Fibroblast of lung (primary cell): Measurements from ENCODE around the gene TCL1B. TPM values are rescaled to one million over a fixed set of nuclear protein-coding genes. Genes with fewer than 3 reads are reported as not detected.

Source experiments
- DNase-seq, 2 donors: peaks; one replicate each; pipeline versions ENCODE4 v3.0.0 to v3.0.0-alpha.2; 2010; ENCODE audit warnings: low read depth in 2 of 2
- H2AFZ ChIP-seq: 2 replicates; pipeline ENCODE4 v1.5.1; 2012; ENCODE audit warnings: low read length, control low read depth, inconsistent platforms
- H3K27ac ChIP-seq: 2 replicates; pipeline ENCODE4 v1.5.1; 2011; ENCODE audit warnings: low read length, control low read depth; ENCODE audit not compliant: insufficient read depth
- H3K27me3 ChIP-seq: 2 replicates; pipeline ENCODE4 v1.5.1; 2011; ENCODE audit warnings: mild to moderate bottlenecking, low read length; ENCODE audit not compliant: control insufficient read depth, insufficient read depth
- H3K36me3 ChIP-seq: 2 replicates; pipeline ENCODE4 v1.5.1; 2011; ENCODE audit warnings: low read length; ENCODE audit not compliant: control insufficient read depth, insufficient read depth
- H3K4me1 ChIP-seq: 2 replicates; pipeline ENCODE4 v1.5.1; 2011; ENCODE audit warnings: low read length; ENCODE audit not compliant: control insufficient read depth, insufficient read depth; ENCODE audit errors: extremely low read depth
- H3K4me2 ChIP-seq: 2 replicates; pipeline ENCODE4 v1.5.1; 2011; ENCODE audit warnings: low read length, control low read depth; ENCODE audit not compliant: insufficient read depth; ENCODE audit errors: extremely low read depth
- H3K4me3 ChIP-seq, 4 experiments: fragments of 200-600 bp in 1 of 4; sonication (generic) in 1 of 4; replicated peaks in 1 of 4; 2 replicates each; pipeline ENCODE4 v1.5.1; 2011 to 2016; ENCODE audit warnings: low read length in 4 of 4, low read depth in 3 of 4, mild to moderate bottlenecking in 3 of 4, control low read depth in 2 of 4, inconsistent platforms in 1 of 4, mixed read lengths in 1 of 4; ENCODE audit not compliant: insufficient read depth in 1 of 4; ENCODE audit errors: control extremely low read depth in 1 of 4
- H3K79me2 ChIP-seq: 2 replicates; pipeline ENCODE4 v1.5.1; 2012; ENCODE audit warnings: mild to moderate bottlenecking, low read length, inconsistent platforms; ENCODE audit not compliant: control insufficient read depth, insufficient read depth
- H3K9ac ChIP-seq: 2 replicates; pipeline ENCODE4 v1.5.1; 2011; ENCODE audit warnings: mild to moderate bottlenecking, low read length, control low read depth; ENCODE audit not compliant: insufficient read depth
- H3K9me3 ChIP-seq: 2 replicates; pipeline ENCODE4 v1.5.1; 2012; ENCODE audit warnings: low read depth, low read length; ENCODE audit not compliant: control insufficient read depth, insufficient read depth
- H4K20me1 ChIP-seq: 2 replicates; pipeline ENCODE4 v1.5.1; 2011; ENCODE audit warnings: low read length; ENCODE audit not compliant: control insufficient read depth, insufficient read depth; ENCODE audit errors: extremely low read depth
- EZH2 ChIP-seq: IDR thresholded peaks from 2 replicates; pipeline ENCODE4 v1.5.1; 2012; ENCODE audit warnings: low read length, control low read depth, mild to moderate bottlenecking; ENCODE audit errors: missing control alignments
- polyA plus RNA-seq, 2 donors: library from polyadenylated mRNA; depleted of rRNA in 1 of 2; stranded (reverse) in 1 of 2; unstranded in 1 of 2; fragments of >200 nt; gene quantifications; 2 replicates each; pipeline ENCODE4 v1.2.1, GENCODE V29; 2011 to 2012; ENCODE audit warnings: missing spikeins in 1 of 2
- total RNA-seq: library from RNA; depleted of rRNA; stranded (reverse); fragments of >200 nt; gene quantifications from 2 replicates; pipeline ENCODE4 v1.2.1, GENCODE V29; 2014
- TF ChIP-seq, protein P1 (sequence below), 2 donors: IDR thresholded peaks in 1 of 2; conservative IDR thresholded peaks in 1 of 2; 1 replicate in 1 of 2; 2 replicates in 1 of 2; pipeline ENCODE4 v1.5.1; 2011 to 2012; ENCODE audit warnings: low read length in 2 of 2, control low read depth in 1 of 2, inconsistent platforms in 1 of 2, low read depth in 1 of 2, mild to moderate bottlenecking in 1 of 2

TCL1B gene
- total and polyA plus RNA-seq, 2 donors (not counting 1 experiment from before 2014, with no cell fraction given) = not detected

DNA sequence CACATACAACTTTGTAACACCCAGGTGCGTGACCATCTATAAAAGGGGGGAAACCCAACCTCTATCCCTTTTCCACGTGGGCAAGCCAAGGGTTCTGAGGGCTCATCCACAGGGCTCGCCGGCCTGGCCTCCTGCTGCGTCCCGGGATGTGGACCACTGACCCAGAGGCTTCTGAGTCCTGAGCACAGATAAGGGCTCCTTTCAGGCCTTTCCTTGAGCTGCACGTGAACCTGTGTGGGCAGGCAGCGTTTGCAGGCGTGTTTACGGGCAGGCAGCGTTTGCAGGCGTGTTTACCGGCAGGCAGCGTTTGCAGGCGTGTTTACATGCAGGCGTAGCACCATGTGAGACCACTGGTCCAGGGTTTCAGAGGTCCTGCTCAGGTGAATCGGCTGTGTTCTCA is 23.9 kb downstream of the TCL1B start:
- DNase-seq = no peak
- no peak for TF ChIP-seq EZH2
- TF ChIP-seq, protein P1, sequence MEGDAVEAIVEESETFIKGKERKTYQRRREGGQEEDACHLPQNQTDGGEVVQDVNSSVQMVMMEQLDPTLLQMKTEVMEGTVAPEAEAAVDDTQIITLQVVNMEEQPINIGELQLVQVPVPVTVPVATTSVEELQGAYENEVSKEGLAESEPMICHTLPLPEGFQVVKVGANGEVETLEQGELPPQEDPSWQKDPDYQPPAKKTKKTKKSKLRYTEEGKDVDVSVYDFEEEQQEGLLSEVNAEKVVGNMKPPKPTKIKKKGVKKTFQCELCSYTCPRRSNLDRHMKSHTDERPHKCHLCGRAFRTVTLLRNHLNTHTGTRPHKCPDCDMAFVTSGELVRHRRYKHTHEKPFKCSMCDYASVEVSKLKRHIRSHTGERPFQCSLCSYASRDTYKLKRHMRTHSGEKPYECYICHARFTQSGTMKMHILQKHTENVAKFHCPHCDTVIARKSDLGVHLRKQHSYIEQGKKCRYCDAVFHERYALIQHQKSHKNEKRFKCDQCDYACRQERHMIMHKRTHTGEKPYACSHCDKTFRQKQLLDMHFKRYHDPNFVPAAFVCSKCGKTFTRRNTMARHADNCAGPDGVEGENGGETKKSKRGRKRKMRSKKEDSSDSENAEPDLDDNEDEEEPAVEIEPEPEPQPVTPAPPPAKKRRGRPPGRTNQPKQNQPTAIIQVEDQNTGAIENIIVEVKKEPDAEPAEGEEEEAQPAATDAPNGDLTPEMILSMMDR (conservative IDR thresholded peaks at IDR 0.05 in 1 of 2, IDR thresholded peaks at IDR 0.05 in 1 of 2; ENCODE audit: low read depth in 1 of 2, low read length in 2 of 2) = no peak
- no peak overlapping the region for H3K4me3 ChIP-seq

DNA sequence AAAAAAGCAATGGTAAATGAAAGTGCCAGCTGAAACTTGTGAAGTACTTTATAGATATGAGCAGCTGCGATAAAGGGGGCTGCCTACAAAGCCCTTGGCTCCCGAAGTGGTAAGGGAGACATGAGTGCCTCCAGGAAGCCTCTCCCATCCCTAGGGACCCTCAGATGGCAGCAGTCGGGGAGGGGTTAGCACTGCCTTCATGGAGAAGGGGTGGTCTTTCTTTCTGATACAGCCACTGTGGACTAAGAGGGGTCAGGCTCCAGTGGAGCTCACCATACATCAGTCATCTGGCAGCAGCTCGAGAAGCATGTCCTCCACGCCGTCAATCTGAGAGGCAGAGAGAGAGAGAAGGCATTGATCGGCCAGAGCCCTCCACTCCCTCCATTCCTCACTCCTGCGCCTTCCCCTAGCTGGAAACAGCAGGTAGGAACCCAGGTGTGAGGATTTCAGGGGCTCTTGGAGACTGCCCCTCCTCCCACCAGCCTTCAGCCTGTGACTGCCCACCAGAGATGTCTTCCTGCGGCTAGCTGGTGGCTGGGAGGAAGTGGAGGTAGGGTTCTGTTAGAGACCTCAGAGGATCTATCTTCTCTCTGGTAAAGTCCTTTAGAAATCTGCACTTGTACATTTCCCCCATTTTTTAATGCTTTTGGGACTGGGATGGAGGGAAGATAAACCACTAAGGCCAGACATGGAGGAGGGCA is 25.4 kb downstream of the TCL1B start:
- Histone ChIP-seq H3K4me2 (no peak overlapping the region), H3K9ac (no peak overlapping the region), H3K79me2 (no peaks in the 10 kb centered on the region), H3K27me3 (no peaks in the 10 kb centered on the region), H2AFZ (no peak overlapping the region), H3K9me3 (no peaks in the 10 kb centered on the region), H4K20me1 (no peaks in the 10 kb centered on the region), H3K4me1 (no peaks in the 10 kb centered on the region), H3K4me3 (no peak overlapping the region), H3K27ac (no peak overlapping the region), H3K36me3 (no peaks in the 10 kb centered on the region)
- no peak for TF ChIP-seq EZH2
- TF ChIP-seq, protein P1 (conservative IDR thresholded peaks at IDR 0.05 in 1 of 2, IDR thresholded peaks at IDR 0.05 in 1 of 2; ENCODE audit: low read depth in 1 of 2, low read length in 2 of 2) = no peak
- DNase-seq = no peak

More for the DNA sequence above, 23.9 kb downstream of the TCL1B start:
- Histone ChIP-seq H3K9ac (no peak overlapping the region), H3K4me2 (no peak overlapping the region), H2AFZ (no peak overlapping the region), H3K27me3 (no peaks in the 10 kb centered on the region), H3K9me3 (no peaks in the 10 kb centered on the region), H3K79me2 (no peaks in the 10 kb centered on the region), H3K27ac (no peak overlapping the region), H3K4me1 (no peaks in the 10 kb centered on the region), H4K20me1 (no peaks in the 10 kb centered on the region), H3K36me3 (no peaks in the 10 kb centered on the region)

DNA sequence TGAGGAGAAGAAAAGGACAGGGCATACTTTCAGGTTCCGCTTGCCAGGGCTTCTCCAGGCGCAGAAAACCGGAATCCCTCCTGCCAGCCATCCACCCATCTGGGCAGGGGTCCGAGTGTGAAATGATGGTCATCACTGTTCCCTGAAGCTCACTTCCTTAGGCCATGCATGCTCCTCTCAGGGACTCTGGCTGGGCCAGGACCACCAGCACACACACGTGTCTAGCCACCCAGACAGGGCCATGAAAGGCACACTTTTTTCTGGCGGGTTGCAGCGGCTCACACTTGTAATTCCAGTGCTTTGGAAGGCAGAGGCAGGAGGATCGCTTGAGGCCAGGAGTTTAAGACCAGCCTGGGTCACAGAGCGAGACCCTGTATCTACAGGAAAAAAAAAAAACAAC is 26.2 kb downstream of the TCL1B start:
- no peaks in the 10 kb centered on the region for H4K20me1 ChIP-seq
- no peaks in the 10 kb centered on the region for H3K36me3 ChIP-seq
- no peak overlapping the region for H3K4me2 ChIP-seq
- H3K9me3 ChIP-seq = no peaks in the 10 kb centered on the region
- H3K27ac ChIP-seq = no peak overlapping the region
- no peak overlapping the region for H2AFZ ChIP-seq
- H3K4me3 ChIP-seq = no peak overlapping the region
- H3K79me2 ChIP-seq = no peaks in the 10 kb centered on the region
- no peak for DNase-seq
- no peak overlapping the region for H3K9ac ChIP-seq
- no peaks in the 10 kb centered on the region for H3K4me1 ChIP-seq
- no peaks in the 10 kb centered on the region for H3K27me3 ChIP-seq
- TF ChIP-seq, protein P1 (conservative IDR thresholded peaks at IDR 0.05 in 1 of 2, IDR thresholded peaks at IDR 0.05 in 1 of 2; ENCODE audit: low read depth in 1 of 2, low read length in 2 of 2) = no peak
- no peak for TF ChIP-seq EZH2
